Trophoblast cell (in vitro differentiated cells and primary cell): Measurements from ENCODE around the gene SLIT3.

Source experiments
- DNase-seq, 2 donors: peaks; one replicate each; pipeline ENCODE4 v3.0.0-alpha.2; 2016
- H2AFZ ChIP-seq: 2 replicates; pipeline ENCODE4 v1.6.1; 2013; ENCODE audit warnings: low read length, moderate library complexity, mild to moderate bottlenecking; ENCODE audit not compliant: insufficient read depth, poor library complexity
- H2AK5ac ChIP-seq: 2 replicates; pipeline ENCODE4 v1.6.1; 2013; ENCODE audit warnings: mild to moderate bottlenecking, low read length
- H2BK120ac ChIP-seq: 2 replicates; pipeline ENCODE4 v1.6.1; 2013; ENCODE audit warnings: low read length, mild to moderate bottlenecking, moderate library complexity; ENCODE audit not compliant: insufficient read depth, poor library complexity
- H2BK12ac ChIP-seq: 2 replicates; pipeline ENCODE4 v1.6.1; 2013; ENCODE audit warnings: mild to moderate bottlenecking, low read length, moderate library complexity
- H2BK5ac ChIP-seq: 2 replicates; pipeline ENCODE4 v1.6.1; 2013; ENCODE audit warnings: low read length, low read depth, moderate library complexity, mild to moderate bottlenecking; ENCODE audit not compliant: poor library complexity
- H3K14ac ChIP-seq: 2 replicates; pipeline ENCODE4 v1.6.1; 2013; ENCODE audit warnings: mild to moderate bottlenecking, low read length
- H3K18ac ChIP-seq: 2 replicates; pipeline ENCODE4 v1.6.1; 2013; ENCODE audit warnings: mild to moderate bottlenecking, low read length
- H3K23ac ChIP-seq: 2 replicates; pipeline ENCODE4 v1.6.1; 2013; ENCODE audit warnings: low read length
- H3K27ac ChIP-seq: 2 replicates; pipeline ENCODE4 v1.5.1; 2013; ENCODE audit warnings: low read depth, mild to moderate bottlenecking, inconsistent platforms, low read length, moderate library complexity
- H3K27me3 ChIP-seq: 2 replicates; pipeline ENCODE4 v1.6.1; 2013; ENCODE audit warnings: inconsistent platforms, mild to moderate bottlenecking, low read length, moderate library complexity; ENCODE audit not compliant: insufficient read depth
- H3K36me3 ChIP-seq, 2 experiments: 1 replicate in 1 of 2; 2 replicates in 1 of 2; pipeline ENCODE4 v1.6.1; 2013; ENCODE audit warnings: low read length in 2 of 2, mild to moderate bottlenecking in 2 of 2, moderate library complexity in 1 of 2; ENCODE audit not compliant: insufficient read depth in 2 of 2, control insufficient read depth in 1 of 2
- H3K4ac ChIP-seq: 2 replicates; pipeline ENCODE4 v1.6.1; 2013; ENCODE audit warnings: low read depth, mild to moderate bottlenecking, low read length, moderate library complexity
- H3K4me1 ChIP-seq, 2 experiments: 1 replicate in 1 of 2; 2 replicates in 1 of 2; pipeline ENCODE4 v1.6.1; 2013; ENCODE audit warnings: low read length in 2 of 2, mild to moderate bottlenecking in 2 of 2, moderate library complexity in 1 of 2; ENCODE audit not compliant: insufficient read depth in 2 of 2, control insufficient read depth in 1 of 2
- H3K4me2 ChIP-seq: 2 replicates; pipeline ENCODE4 v1.6.1; 2013; ENCODE audit warnings: inconsistent platforms, mild to moderate bottlenecking, low read length, moderate library complexity
- H3K4me3 ChIP-seq: 2 replicates; pipeline ENCODE4 v1.5.1; 2013; ENCODE audit warnings: mild to moderate bottlenecking, low read depth, low read length, inconsistent platforms
- H3K79me1 ChIP-seq: one replicate; pipeline ENCODE4 v1.6.1; 2013; ENCODE audit warnings: low read length
- H3K79me2 ChIP-seq: 2 replicates; pipeline ENCODE4 v1.6.1; 2013; ENCODE audit warnings: low read length, mild to moderate bottlenecking; ENCODE audit not compliant: control insufficient read depth, insufficient read depth, poor library complexity
- H3K9ac ChIP-seq: 2 replicates; pipeline ENCODE4 v1.6.1; 2013; ENCODE audit warnings: mild to moderate bottlenecking, low read length
- H3K9me3 ChIP-seq: 2 replicates; pipeline ENCODE4 v1.6.1; 2013; ENCODE audit warnings: low read depth, mild to moderate bottlenecking, control low read depth, inconsistent platforms, low read length; ENCODE audit not compliant: insufficient read depth
- H4K12ac ChIP-seq: 2 replicates; pipeline ENCODE4 v1.6.1; 2013; ENCODE audit warnings: low read depth, mild to moderate bottlenecking, low read length, moderate library complexity
- H4K8ac ChIP-seq: 2 replicates; pipeline ENCODE4 v1.6.1; 2013; ENCODE audit warnings: low read depth, mild to moderate bottlenecking, low read length, moderate library complexity
- H4K91ac ChIP-seq: one replicate; pipeline ENCODE4 v1.6.1; 2013; ENCODE audit warnings: low read depth, mild to moderate bottlenecking, low read length, moderate library complexity
- WGBS: extraction: QIAGEN DNeasy Blood & Tissue Kit; methylation state at CpG from one replicate; pipeline ENCODE4 v1.1.7; 2013; ENCODE audit warnings: missing lambda C conversion rate; ENCODE audit not compliant: insufficient read length, insufficient coverage; ENCODE audit errors: extremely low coverage; 5-methylcytosine and 5-hydroxymethylcytosine counted together

SLIT3 gene

GRCh38 chr5:169148138-169148740 is 152.7 kb downstream of the SLIT3 start:
- H4K12ac ChIP-seq = no peak overlapping the region
- WGBS = no CpG with 5 or more reads among the region's 10 CpGs
- H3K27ac ChIP-seq = no peak overlapping the region
- H3K79me2 ChIP-seq = no peaks in the 10 kb centered on the region
- H3K9ac ChIP-seq = no peak overlapping the region
- no peak for DNase-seq
- H2BK120ac ChIP-seq = no peak overlapping the region
- no peak overlapping the region for H3K23ac ChIP-seq
- no peak overlapping the region for H4K8ac ChIP-seq
- H3K36me3 ChIP-seq = no peaks in the 10 kb centered on the region
- H3K14ac ChIP-seq = no peak overlapping the region
- H2BK12ac ChIP-seq = no peak overlapping the region
- no peak overlapping the region for H2AK5ac ChIP-seq
- H3K4me3 ChIP-seq = no peak overlapping the region
- H3K27me3 ChIP-seq = no peaks in the 10 kb centered on the region
- no peak overlapping the region for H2BK5ac ChIP-seq
- H2AFZ ChIP-seq = no peak overlapping the region
- H3K18ac ChIP-seq = no peak overlapping the region
- no peaks in the 10 kb centered on the region for H3K9me3 ChIP-seq
- H3K4me2 ChIP-seq = no peak overlapping the region
- peaks cover 12 to 21% of the 10 kb centered on the region in 2 experiments for H3K4me1 ChIP-seq
- H3K79me1 ChIP-seq = peaks cover 5% of the 10 kb centered on the region
- H4K91ac ChIP-seq = no peak overlapping the region
- no peak overlapping the region for H3K4ac ChIP-seq

GRCh38 chr5:169147534-169147933 is 153.4 kb downstream of the SLIT3 start:
- Histone ChIP-seq H2BK5ac (no peak overlapping the region), H3K4me2 (no peak overlapping the region), H3K23ac (no peak overlapping the region), H3K4ac (no peak overlapping the region), H2BK12ac (no peak overlapping the region), H4K12ac (no peak overlapping the region), H3K14ac (no peak overlapping the region), H4K91ac (no peak overlapping the region), H3K36me3 (no peaks in the 10 kb centered on the region), H3K79me2 (no peaks in the 10 kb centered on the region), H3K9me3 (no peaks in the 10 kb centered on the region), H3K27ac (no peak overlapping the region), H3K79me1 (peaks cover 2% of the 10 kb centered on the region), H3K27me3 (no peaks in the 10 kb centered on the region), H3K18ac (no peak overlapping the region), H2AFZ (no peak overlapping the region), H2AK5ac (no peak overlapping the region), H3K9ac (no peak overlapping the region), H3K4me3 (no peak overlapping the region), H3K4me1 (peaks cover 6 to 15% of the 10 kb centered on the region in 2 experiments), H4K8ac (no peak overlapping the region), H2BK120ac (no peak overlapping the region)
- WGBS = no CpG with 5 or more reads among the region's 4 CpGs
- no peak for DNase-seq

GRCh38 chr5:169146158-169146557 is 154.8 kb downstream of the SLIT3 start:
- Histone ChIP-seq H3K4me3 (no peak overlapping the region), H3K79me1 (no peaks in the 10 kb centered on the region), H2AK5ac (no peak overlapping the region), H4K91ac (no peak overlapping the region), H3K27ac (no peak overlapping the region), H3K4me2 (no peak overlapping the region), H3K23ac (no peak overlapping the region), H3K4me1 (peaks cover 0 to 5% of the 10 kb centered on the region in 2 experiments), H2BK120ac (no peak overlapping the region), H3K18ac (no peak overlapping the region), H3K36me3 (no peaks in the 10 kb centered on the region), H3K14ac (no peak overlapping the region), H3K79me2 (no peaks in the 10 kb centered on the region), H4K12ac (no peak overlapping the region), H2BK5ac (no peak overlapping the region), H3K9me3 (no peaks in the 10 kb centered on the region), H3K4ac (no peak overlapping the region), H4K8ac (no peak overlapping the region), H2AFZ (no peak overlapping the region), H3K9ac (no peak overlapping the region), H2BK12ac (no peak overlapping the region), H3K27me3 (no peaks in the 10 kb centered on the region)
- no CpG with 5 or more reads among the region's 8 CpGs for WGBS
- peak in 1 of 2 donors; percentile 15 for DNase-seq

DNA sequence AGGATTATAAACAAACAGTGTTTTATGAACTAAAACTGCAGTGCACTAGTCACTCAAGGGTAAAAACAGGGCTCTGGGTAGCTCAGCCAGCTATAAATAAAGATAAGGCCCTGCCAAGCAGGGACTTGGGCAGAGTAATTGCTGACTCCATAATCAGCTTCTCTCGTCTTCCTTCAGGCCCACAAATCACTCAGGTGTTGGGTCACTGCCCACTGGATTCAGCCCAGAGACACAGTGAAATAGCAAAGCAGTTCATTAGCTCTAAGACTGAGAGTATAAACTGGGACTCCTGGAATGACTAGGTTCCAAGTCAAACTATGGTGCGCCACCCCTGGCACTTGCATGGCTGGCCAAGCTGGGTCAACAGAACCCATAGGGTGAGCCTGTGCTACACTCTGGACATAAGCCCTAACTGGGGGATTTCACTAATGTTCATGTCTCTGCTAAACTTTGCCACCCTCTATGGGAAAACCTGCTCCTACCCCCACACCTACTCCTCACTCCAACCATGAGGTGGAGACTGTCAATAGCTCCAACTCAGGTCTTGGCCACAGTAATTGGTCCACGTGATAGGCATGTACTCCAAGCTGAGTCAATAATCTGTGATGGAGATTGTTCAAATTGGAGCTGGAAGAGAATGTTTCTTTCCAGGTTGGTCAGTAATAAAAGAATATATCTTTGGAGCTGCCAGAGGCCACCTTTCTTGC is 158.5 kb downstream of the SLIT3 start:
- Histone ChIP-seq H3K79me1 (no peaks in the 10 kb centered on the region), H3K23ac (no peak overlapping the region), H3K4me3 (no peak overlapping the region), H3K4me2 (no peak overlapping the region), H2BK120ac (no peak overlapping the region), H3K79me2 (no peaks in the 10 kb centered on the region), H2AFZ (no peak overlapping the region), H3K9ac (no peak overlapping the region), H3K27me3 (no peaks in the 10 kb centered on the region), H2BK5ac (no peak overlapping the region), H4K8ac (no peak overlapping the region), H3K14ac (no peak overlapping the region), H3K36me3 (no peaks in the 10 kb centered on the region), H3K9me3 (no peaks in the 10 kb centered on the region), H4K91ac (no peak overlapping the region), H4K12ac (no peak overlapping the region), H3K27ac (no peak overlapping the region), H2AK5ac (no peak overlapping the region), H3K18ac (no peak overlapping the region), H3K4ac (no peak overlapping the region), H3K4me1 (no peaks in the 10 kb centered on the region), H2BK12ac (no peak overlapping the region)
- WGBS = no CpG with 5 or more reads among the region's 3 CpGs
- no peak for DNase-seq
